Measurements from ENCODE around the gene GOLPH3. TPM values are rescaled to one million over a fixed set of nuclear protein-coding genes. Genes with fewer than 3 reads are reported as not detected.

GOLPH3 gene
- polyA plus RNA-seq, 1 donor (not counting 4 experiments of a cell fraction or from before 2014, with no cell fraction given) = 42.0 TPM

DNA sequence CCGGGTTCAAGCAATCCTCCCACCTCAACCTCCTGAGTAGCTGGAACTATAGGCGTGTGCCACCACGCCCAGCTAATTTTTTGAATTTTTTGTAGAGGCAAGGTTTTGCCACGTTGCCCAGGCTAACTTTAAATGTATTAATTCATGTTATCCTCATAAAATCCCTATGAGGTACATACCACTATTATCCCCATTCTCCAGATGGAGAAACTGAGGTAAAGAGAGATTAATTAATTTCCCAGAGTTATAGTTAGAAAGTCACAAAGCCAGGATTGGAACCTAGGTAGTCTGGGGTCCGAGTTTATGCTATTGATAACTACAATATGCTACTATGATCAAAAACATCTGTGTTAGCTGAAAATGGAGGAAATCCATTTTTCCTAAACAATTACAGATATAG, 31.9 kb upstream of the GOLPH3 start:
- no peak overlapping the region for H3K9ac ChIP-seq (ENCODE audit: control insufficient read depth, extremely low read depth, insufficient read depth, low read length)
- no peaks in the 10 kb centered on the region for H3K36me3 ChIP-seq (ENCODE audit: control insufficient read depth in 2 of 2, extremely low read depth in 1 of 2, insufficient read depth in 2 of 2, low read length in 2 of 2)
- dilution Hi-C loops (cut with MboI; ENCODE audit: extremely low pct_ligation_motif_present, low sequenced_read_pairs) = no loop called here
- no peak overlapping the region for H3K27ac ChIP-seq (ENCODE audit: control insufficient read depth, insufficient read depth, low read length)
- no peaks in the 10 kb centered on the region for H3K79me2 ChIP-seq (ENCODE audit: control insufficient read depth, insufficient read depth, low read length)
- TF ChIP-seq EZH2 (IDR thresholded peaks at IDR 0.05; ENCODE audit: low read length) = no peak
- TF ChIP-seq, protein P1, sequence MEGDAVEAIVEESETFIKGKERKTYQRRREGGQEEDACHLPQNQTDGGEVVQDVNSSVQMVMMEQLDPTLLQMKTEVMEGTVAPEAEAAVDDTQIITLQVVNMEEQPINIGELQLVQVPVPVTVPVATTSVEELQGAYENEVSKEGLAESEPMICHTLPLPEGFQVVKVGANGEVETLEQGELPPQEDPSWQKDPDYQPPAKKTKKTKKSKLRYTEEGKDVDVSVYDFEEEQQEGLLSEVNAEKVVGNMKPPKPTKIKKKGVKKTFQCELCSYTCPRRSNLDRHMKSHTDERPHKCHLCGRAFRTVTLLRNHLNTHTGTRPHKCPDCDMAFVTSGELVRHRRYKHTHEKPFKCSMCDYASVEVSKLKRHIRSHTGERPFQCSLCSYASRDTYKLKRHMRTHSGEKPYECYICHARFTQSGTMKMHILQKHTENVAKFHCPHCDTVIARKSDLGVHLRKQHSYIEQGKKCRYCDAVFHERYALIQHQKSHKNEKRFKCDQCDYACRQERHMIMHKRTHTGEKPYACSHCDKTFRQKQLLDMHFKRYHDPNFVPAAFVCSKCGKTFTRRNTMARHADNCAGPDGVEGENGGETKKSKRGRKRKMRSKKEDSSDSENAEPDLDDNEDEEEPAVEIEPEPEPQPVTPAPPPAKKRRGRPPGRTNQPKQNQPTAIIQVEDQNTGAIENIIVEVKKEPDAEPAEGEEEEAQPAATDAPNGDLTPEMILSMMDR (optimal IDR thresholded peaks at IDR 0.05 in 1 of 3, IDR thresholded peaks at IDR 0.05 in 1 of 3, conservative IDR thresholded peaks at IDR 0.05 in 1 of 3; ENCODE audit: extremely low read depth in 1 of 3, insufficient read depth in 2 of 3, low read length in 3 of 3) = no peak
- no peaks in the 10 kb centered on the region for H3K4me1 ChIP-seq (ENCODE audit: control insufficient read depth, extremely low read depth, insufficient read depth, low read length)
- H3K4me3 ChIP-seq (ENCODE audit: control insufficient read depth in 2 of 3, extremely low read depth in 1 of 3, insufficient read depth in 2 of 3, low read depth in 1 of 3, low read length in 3 of 3) = no peak overlapping the region
- H3K27me3 ChIP-seq (ENCODE audit: control insufficient read depth, extremely low read depth, insufficient read depth, low read length) = no peaks in the 10 kb centered on the region
- FAIRE-seq (no peak), DNase-seq (ENCODE audit: low read depth, low spot score) (no peak)
- no peaks in the 10 kb centered on the region for H3K9me3 ChIP-seq (ENCODE audit: control insufficient read depth, low read depth, low read length)
- no peaks in the 10 kb centered on the region for H4K20me1 ChIP-seq (ENCODE audit: control insufficient read depth, extremely low read depth, insufficient read depth, low read length)
- H2AFZ ChIP-seq (ENCODE audit: control insufficient read depth, low read length) = no peak overlapping the region
- H3K9me1 ChIP-seq (ENCODE audit: control insufficient read depth, extremely low read depth, insufficient read depth, low read length) = no peaks in the 10 kb centered on the region
- H3K4me2 ChIP-seq (ENCODE audit: control insufficient read depth, extremely low read depth, insufficient read depth, low read depth, low read length) = no peak overlapping the region

DNA sequence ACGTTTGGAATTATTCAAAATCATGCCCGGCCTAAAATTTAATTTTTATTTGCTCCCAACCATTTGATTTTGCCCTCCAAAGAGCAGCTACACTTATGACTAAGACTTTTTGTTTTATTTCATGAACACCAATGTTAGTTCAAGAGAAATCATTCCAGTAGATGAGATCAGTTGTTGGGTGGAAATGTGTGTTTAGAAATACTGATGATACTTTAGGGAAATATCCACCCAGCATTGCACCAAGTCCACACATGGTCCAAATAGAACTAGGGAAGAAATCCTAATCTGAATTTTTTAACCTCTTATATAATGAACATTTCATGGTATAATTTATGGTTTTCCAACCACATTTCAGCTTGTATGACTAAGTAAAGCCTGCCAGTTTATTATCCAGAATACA, 28.3 kb upstream of the GOLPH3 start:
- Histone ChIP-seq H2AFZ (ENCODE audit: control insufficient read depth, low read length) (no peak overlapping the region), H3K9ac (ENCODE audit: control insufficient read depth, extremely low read depth, insufficient read depth, low read length) (no peak overlapping the region), H3K9me3 (ENCODE audit: control insufficient read depth, low read depth, low read length) (no peaks in the 10 kb centered on the region), H3K4me3 (ENCODE audit: control insufficient read depth in 2 of 3, extremely low read depth in 1 of 3, insufficient read depth in 2 of 3, low read depth in 1 of 3, low read length in 3 of 3) (no peak overlapping the region), H3K9me1 (ENCODE audit: control insufficient read depth, extremely low read depth, insufficient read depth, low read length) (no peaks in the 10 kb centered on the region), H3K79me2 (ENCODE audit: control insufficient read depth, insufficient read depth, low read length) (no peaks in the 10 kb centered on the region), H3K4me2 (ENCODE audit: control insufficient read depth, extremely low read depth, insufficient read depth, low read depth, low read length) (no peak overlapping the region), H3K4me1 (ENCODE audit: control insufficient read depth, extremely low read depth, insufficient read depth, low read length) (peaks cover 4% of the 10 kb centered on the region), H4K20me1 (ENCODE audit: control insufficient read depth, extremely low read depth, insufficient read depth, low read length) (no peaks in the 10 kb centered on the region), H3K27me3 (ENCODE audit: control insufficient read depth, extremely low read depth, insufficient read depth, low read length) (no peaks in the 10 kb centered on the region), H3K36me3 (ENCODE audit: control insufficient read depth in 2 of 2, extremely low read depth in 1 of 2, insufficient read depth in 2 of 2, low read length in 2 of 2) (no peaks in the 10 kb centered on the region), H3K27ac (ENCODE audit: control insufficient read depth, insufficient read depth, low read length) (no peak overlapping the region)
- DNase-seq (ENCODE audit: low read depth, low spot score) (no peak), FAIRE-seq (no peak)
- dilution Hi-C loops (cut with MboI; ENCODE audit: extremely low pct_ligation_motif_present, low sequenced_read_pairs) = no loop called here
- no peak for TF ChIP-seq EZH2 (IDR thresholded peaks at IDR 0.05; ENCODE audit: low read length)
- TF ChIP-seq, protein P1 (optimal IDR thresholded peaks at IDR 0.05 in 1 of 3, IDR thresholded peaks at IDR 0.05 in 1 of 3, conservative IDR thresholded peaks at IDR 0.05 in 1 of 3; ENCODE audit: extremely low read depth in 1 of 3, insufficient read depth in 2 of 3, low read length in 3 of 3) = no peak
